IMR-90 (cell line): Measurements from ENCODE around the gene OAF. TPM values are rescaled to one million over a fixed set of nuclear protein-coding genes. Genes with fewer than 3 reads are reported as not detected.

Experiments
- ATAC-seq: fragments of 200-7000 bp; cut with Tn5 transposase; 2 replicates; pipeline ENCODE4 v1.9.1; 2020; ENCODE audit warnings: low read depth, mild to moderate bottlenecking, moderate library complexity
- BruUV-seq: library from RNA; stranded (reverse); fragments of 400-500 nt; replicated peaks from 2 replicates; lab custom pipeline; 2021; lab: Mats Ljungman, UMichigan
- CTCF ChIA-PET: fragments of 300-600 bp; formaldehyde crosslinking; extraction: SDS; loops from one replicate; lab custom pipeline; 2021; ENCODE audit warnings: antibody characterized with exemption; lab: Yijun Ruan, JAX
- POLR2A ChIA-PET: fragments of 300-600 bp; sonication (Branson Sonifier 250); formaldehyde crosslinking; loops from one replicate; lab custom pipeline; 2022; ENCODE audit warnings: antibody characterized with exemption; ENCODE audit not compliant: unreplicated experiment; lab: Charles Lee
- DNase-seq: peaks from one replicate; pipeline ENCODE4 v3.0.0; 2013
- H2AFZ ChIP-seq: replicated peaks from 2 replicates; pipeline ENCODE3; 2013; ENCODE audit warnings: low read length, mild to moderate bottlenecking; ENCODE audit not compliant: poor library complexity
- H2AK5ac ChIP-seq: 2 replicates; pipeline ENCODE4 v1.6.1; 2013; ENCODE audit warnings: low read depth, low read length, inconsistent platforms
- H2AK9ac ChIP-seq: replicated peaks from 2 replicates; pipeline ENCODE3; 2013; ENCODE audit warnings: mild to moderate bottlenecking, low read depth, low read length, moderate library complexity; ENCODE audit not compliant: poor library complexity
- H2BK120ac ChIP-seq: 2 replicates; pipeline ENCODE4 v1.6.1; 2013; ENCODE audit warnings: low read depth, low read length, inconsistent platforms
- H2BK15ac ChIP-seq: 3 replicates; pipeline ENCODE4 v1.6.1; 2013; ENCODE audit warnings: low read depth, low read length, inconsistent platforms
- H2BK20ac ChIP-seq: 2 replicates; pipeline ENCODE4 v1.6.1; 2013; ENCODE audit warnings: low read depth, mild to moderate bottlenecking, inconsistent platforms, low read length, moderate library complexity
- H2BK5ac ChIP-seq: 2 replicates; pipeline ENCODE4 v1.6.1; 2013; ENCODE audit warnings: mild to moderate bottlenecking, low read depth, low read length, inconsistent platforms; ENCODE audit not compliant: poor library complexity, severe bottlenecking
- H3K14ac ChIP-seq: replicated peaks from 2 replicates; pipeline ENCODE4 v1.6.1; 2013; ENCODE audit warnings: low read depth, low read length, inconsistent platforms
- H3K18ac ChIP-seq: 2 replicates; pipeline ENCODE4 v1.6.1; 2013; ENCODE audit warnings: low read depth, low read length, control low read depth
- H3K23ac ChIP-seq: 2 replicates; pipeline ENCODE4 v1.6.1; 2013; ENCODE audit warnings: low read depth, low read length, inconsistent platforms
- H3K27ac ChIP-seq: 2 replicates; pipeline ENCODE4 v1.5.1; 2013; ENCODE audit warnings: mild to moderate bottlenecking, control low read depth, low read length; ENCODE audit not compliant: insufficient read depth
- H3K27me3 ChIP-seq: 2 replicates; pipeline ENCODE4 v1.6.1; 2013; ENCODE audit warnings: low read length; ENCODE audit not compliant: control insufficient read depth, insufficient read depth
- H3K36me3 ChIP-seq: 2 replicates; pipeline ENCODE4 v1.6.1; 2013; ENCODE audit warnings: low read length, mixed read lengths; ENCODE audit not compliant: control insufficient read depth, insufficient read depth
- H3K4ac ChIP-seq: 2 replicates; pipeline ENCODE4 v1.6.1; 2013; ENCODE audit warnings: low read depth, low read length, inconsistent platforms
- H3K4me1 ChIP-seq: 2 replicates; pipeline ENCODE4 v1.6.1; 2013; ENCODE audit warnings: low read length, mixed read lengths; ENCODE audit not compliant: control insufficient read depth, insufficient read depth
- H3K4me2 ChIP-seq: 2 replicates; pipeline ENCODE4 v1.6.1; 2013; ENCODE audit warnings: low read depth, mild to moderate bottlenecking, control low read depth, low read length, moderate library complexity
- H3K4me3 ChIP-seq: 2 replicates; pipeline ENCODE4 v1.5.1; 2013; ENCODE audit warnings: low read depth, mild to moderate bottlenecking, control low read depth, low read length, moderate library complexity; ENCODE audit not compliant: insufficient read depth
- H3K56ac ChIP-seq: 2 replicates; pipeline ENCODE4 v1.6.1; 2013; ENCODE audit warnings: low read length, inconsistent platforms; ENCODE audit not compliant: insufficient read depth; ENCODE audit errors: extremely low read depth
- H3K79me1 ChIP-seq, 2 experiments: 2 replicates each; pipeline ENCODE4 v1.6.1; 2013; ENCODE audit warnings: low read length in 2 of 2, inconsistent platforms in 1 of 2, low read depth in 1 of 2
- H3K9ac ChIP-seq: 2 replicates; pipeline ENCODE4 v1.6.1; 2013; ENCODE audit warnings: low read depth, low read length, control low read depth
- H3K9me1 ChIP-seq: 2 replicates; pipeline ENCODE4 v1.6.1; 2013; ENCODE audit warnings: low read length, inconsistent platforms; ENCODE audit not compliant: insufficient read depth
- H3K9me3 ChIP-seq: 2 replicates; pipeline ENCODE4 v1.6.1; 2013; ENCODE audit warnings: low read length; ENCODE audit not compliant: control insufficient read depth, insufficient read depth
- H4K20me1 ChIP-seq: 2 replicates; pipeline ENCODE4 v1.6.1; 2013; ENCODE audit warnings: low read length, inconsistent platforms; ENCODE audit not compliant: insufficient read depth
- H4K5ac ChIP-seq: 2 replicates; pipeline ENCODE4 v1.6.1; 2013; ENCODE audit warnings: mild to moderate bottlenecking, low read depth, low read length, control low read depth
- H4K8ac ChIP-seq, 2 experiments: 2 replicates each; pipeline ENCODE4 v1.6.1; 2013; ENCODE audit warnings: low read depth in 2 of 2, low read length in 2 of 2, control low read depth in 1 of 2, inconsistent platforms in 1 of 2
- H4K91ac ChIP-seq: 2 replicates; pipeline ENCODE4 v1.6.1; 2013; ENCODE audit warnings: low read depth, low read length, inconsistent platforms; ENCODE audit not compliant: insufficient read depth
- BHLHE40 ChIP-seq: fragments of 150-350 bp; IDR thresholded peaks from 2 replicates; pipeline ENCODE4 v1.6.1; 2016; ENCODE audit warnings: mild to moderate bottlenecking, low read depth, low read length
- CEBPB ChIP-seq: IDR thresholded peaks from 2 replicates; pipeline ENCODE4 v1.6.1; 2012; ENCODE audit warnings: low read depth, low read length, improper control_type of control experiment
- CHD1 ChIP-seq: IDR thresholded peaks from 2 replicates; pipeline ENCODE4 v1.6.1; 2012; ENCODE audit warnings: low read depth, low read length, improper control_type of control experiment
- FOS ChIP-seq: fragments of 150-350 bp; IDR thresholded peaks from 2 replicates; pipeline ENCODE4 v1.6.1; 2016; ENCODE audit warnings: low read depth, low read length
- MAFK ChIP-seq: IDR thresholded peaks from 2 replicates; pipeline ENCODE4 v1.6.1; 2012; ENCODE audit warnings: low read depth, low read length, improper control_type of control experiment
- MAZ ChIP-seq: IDR thresholded peaks from 2 replicates; pipeline ENCODE4 v1.6.1; 2012; ENCODE audit warnings: low read depth, mild to moderate bottlenecking, low read length, improper control_type of control experiment, moderate library complexity, borderline replicate concordance
- MXI1 ChIP-seq: IDR thresholded peaks from 2 replicates; pipeline ENCODE4 v1.6.1; 2012; ENCODE audit warnings: low read depth, mild to moderate bottlenecking, low read length, moderate library complexity, borderline replicate concordance
- NFE2L2 ChIP-seq: fragments of 150-350 bp; IDR thresholded peaks from 2 replicates; pipeline ENCODE4 v1.6.1; 2016; ENCODE audit warnings: low read depth, mild to moderate bottlenecking, low read length
- RAD21 ChIP-seq: IDR thresholded peaks from 2 replicates; pipeline ENCODE4 v1.6.1; 2012; ENCODE audit warnings: low read length, improper control_type of control experiment
- RCOR1 ChIP-seq: IDR thresholded peaks from 2 replicates; pipeline ENCODE4 v1.6.1; 2012; ENCODE audit warnings: mild to moderate bottlenecking, low read length, improper control_type of control experiment; ENCODE audit not compliant: insufficient replicate concordance
- RFX5 ChIP-seq: IDR thresholded peaks from 2 replicates; pipeline ENCODE4 v1.8.0; 2012; ENCODE audit warnings: low read depth, mild to moderate bottlenecking, low read length, moderate library complexity
- SMC3 ChIP-seq: fragments of 150-350 bp; IDR thresholded peaks from 2 replicates; pipeline ENCODE4 v1.6.1; 2016; ENCODE audit warnings: low read depth, mild to moderate bottlenecking, antibody characterized with exemption, low read length, moderate library complexity
- USF2 ChIP-seq: fragments of 150-350 bp; IDR thresholded peaks from 2 replicates; pipeline ENCODE4 v1.6.1; 2017; ENCODE audit warnings: mild to moderate bottlenecking, antibody characterized with exemption, low read length, low read depth
- WGBS, 2 experiments: methylation state at CpG; one replicate each; pipeline versions ENCODE4 v1.1.5 to v1.1.7; 2013; ENCODE audit warnings: missing lambda C conversion rate in 2 of 2; ENCODE audit not compliant: insufficient read length in 1 of 2; ENCODE audit errors: extremely low coverage in 2 of 2; 5-methylcytosine and 5-hydroxymethylcytosine counted together
- dilution Hi-C: fragments of 300-500 bp; cut with HindIII; formaldehyde crosslinking; loops from one replicate; pipeline ENCODE4 v1.14.3; 2018; ENCODE audit warnings: low sequenced_read_pairs; ENCODE audit not compliant: unreplicated experiment
- in situ Hi-C: fragments of 300-500 bp; cut with MboI; formaldehyde crosslinking; loops from 3 replicates; pipeline ENCODE4 v1.14.3; 2019; ENCODE audit warnings: low sequenced_read_pairs, inconsistent platforms, mixed read lengths
- intact Hi-C: fragments of 100-400 bp; cut with micrococcal nuclease; formaldehyde crosslinking; loops from 2 replicates; pipeline ENCODE4 v1.10.0; 2022
- polyA plus RNA-seq, 3 experiments: library from polyadenylated mRNA; depleted of rRNA; stranded (reverse); fragments of >200 nt; gene quantifications; 2 replicates each; pipeline ENCODE4 v1.2.3, GENCODE V29; 2012; ENCODE audit warnings: low replicate concordance in 1 of 3
- total RNA-seq: library from RNA; depleted of rRNA; stranded (reverse); fragments of >200 nt; gene quantifications from 2 replicates; pipeline ENCODE4 v1.2.3, GENCODE V29; 2012
- TF ChIP-seq, protein P1 (sequence below): fragments of 150-350 bp; IDR thresholded peaks from 2 replicates; pipeline ENCODE4 v1.6.1; 2016; ENCODE audit warnings: low read depth, mild to moderate bottlenecking, low read length, moderate library complexity, borderline replicate concordance
- TF ChIP-seq, protein P2 (sequence below): conservative IDR thresholded peaks from 2 replicates; pipeline ENCODE4 v1.5.1; 2012; ENCODE audit warnings: mild to moderate bottlenecking, low read depth, low read length, improper control_type of control experiment

The OAF gene
- total and polyA plus RNA-seq, 2 of the 4 experiments (the other 2 are of a cell fraction): 9.9 to 42.0 TPM

- Histone ChIP-seq H3K4me1 (no peaks in the 10 kb centered on the region), H2BK120ac (no peak overlapping the region), H3K27ac (no peak overlapping the region), H3K79me1 (no peaks in the 10 kb centered on the region), H4K8ac (no peak overlapping the region), H2BK15ac (no peak overlapping the region), H4K5ac (no peak overlapping the region), H2AK5ac (no peak overlapping the region), H3K14ac (no peak overlapping the region), H2AK9ac (no peak overlapping the region), H3K4me2 (no peak overlapping the region), H3K9me3 (no peaks in the 10 kb centered on the region), H3K4me3 (no peak overlapping the region), H3K18ac (no peak overlapping the region), H4K91ac (no peak overlapping the region), H3K56ac (no peak overlapping the region), H2BK5ac (no peak overlapping the region), H2BK20ac (no peak overlapping the region), H3K36me3 (no peaks in the 10 kb centered on the region), H3K23ac (no peak overlapping the region), H4K20me1 (no peaks in the 10 kb centered on the region), H3K27me3 (peaks cover 33% of the 10 kb centered on the region), H3K9ac (no peak overlapping the region), H3K4ac (no peak overlapping the region), H3K9me1 (no peaks in the 10 kb centered on the region), H2AFZ (no peak overlapping the region)
- in situ Hi-C loops (no loop called here), intact Hi-C loops (loop anchor here (1.0 kb wide), 1 partner anchor 16 kb away; no protein-coding TSS in a partner anchor), dilution Hi-C loops (no loop called here)
- no peak for ATAC-seq
- no peak for TF ChIP-seq CEBPB
- no peak for TF ChIP-seq RAD21
- TF ChIP-seq, protein P1, sequence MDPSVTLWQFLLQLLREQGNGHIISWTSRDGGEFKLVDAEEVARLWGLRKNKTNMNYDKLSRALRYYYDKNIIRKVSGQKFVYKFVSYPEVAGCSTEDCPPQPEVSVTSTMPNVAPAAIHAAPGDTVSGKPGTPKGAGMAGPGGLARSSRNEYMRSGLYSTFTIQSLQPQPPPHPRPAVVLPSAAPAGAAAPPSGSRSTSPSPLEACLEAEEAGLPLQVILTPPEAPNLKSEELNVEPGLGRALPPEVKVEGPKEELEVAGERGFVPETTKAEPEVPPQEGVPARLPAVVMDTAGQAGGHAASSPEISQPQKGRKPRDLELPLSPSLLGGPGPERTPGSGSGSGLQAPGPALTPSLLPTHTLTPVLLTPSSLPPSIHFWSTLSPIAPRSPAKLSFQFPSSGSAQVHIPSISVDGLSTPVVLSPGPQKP: no peak
- TF ChIP-seq MAZ: no peak
- no peak for TF ChIP-seq FOS
- TF ChIP-seq MAFK: no peak
- no peak for TF ChIP-seq CHD1
- TF ChIP-seq, protein P2, sequence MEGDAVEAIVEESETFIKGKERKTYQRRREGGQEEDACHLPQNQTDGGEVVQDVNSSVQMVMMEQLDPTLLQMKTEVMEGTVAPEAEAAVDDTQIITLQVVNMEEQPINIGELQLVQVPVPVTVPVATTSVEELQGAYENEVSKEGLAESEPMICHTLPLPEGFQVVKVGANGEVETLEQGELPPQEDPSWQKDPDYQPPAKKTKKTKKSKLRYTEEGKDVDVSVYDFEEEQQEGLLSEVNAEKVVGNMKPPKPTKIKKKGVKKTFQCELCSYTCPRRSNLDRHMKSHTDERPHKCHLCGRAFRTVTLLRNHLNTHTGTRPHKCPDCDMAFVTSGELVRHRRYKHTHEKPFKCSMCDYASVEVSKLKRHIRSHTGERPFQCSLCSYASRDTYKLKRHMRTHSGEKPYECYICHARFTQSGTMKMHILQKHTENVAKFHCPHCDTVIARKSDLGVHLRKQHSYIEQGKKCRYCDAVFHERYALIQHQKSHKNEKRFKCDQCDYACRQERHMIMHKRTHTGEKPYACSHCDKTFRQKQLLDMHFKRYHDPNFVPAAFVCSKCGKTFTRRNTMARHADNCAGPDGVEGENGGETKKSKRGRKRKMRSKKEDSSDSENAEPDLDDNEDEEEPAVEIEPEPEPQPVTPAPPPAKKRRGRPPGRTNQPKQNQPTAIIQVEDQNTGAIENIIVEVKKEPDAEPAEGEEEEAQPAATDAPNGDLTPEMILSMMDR: no peak
- TF ChIP-seq NFE2L2: no peak
- TF ChIP-seq RFX5: no peak
- TF ChIP-seq RCOR1: no peak
- TF ChIP-seq SMC3: no peak
- TF ChIP-seq USF2: no peak
- no peak for TF ChIP-seq BHLHE40
- TF ChIP-seq MXI1: no peak
- DNase-seq: no peak
- no TSS peak for BruUV-seq
- ChIA-PET POLR2A (no interaction called here), CTCF (no interaction called here)
- 70% methylated on average over 3 of the region's 5 CpGs; no CpG with 5 or more reads in 1 of the 2 experiments for WGBS, 2 experiments
Measured at GRCh38 chr11:120268686-120269085, 57.9 kb downstream of the OAF start.
